22Rv1 (cell line): ENCODE measurements around the gene TNFSF12.
A peak's percentile ranks its signal among the peaks of the same experiment; 100 is the strongest.

Experiments used
- CTCF ChIP-seq: fragments of 450-650 bp; IDR thresholded peaks from 2 replicates; pipeline ENCODE4 v1.5.1; 2017; ENCODE audit warnings: mild to moderate bottlenecking
- ZFX ChIP-seq: fragments of 450-650 bp; IDR thresholded peaks from 2 replicates; pipeline ENCODE4 v1.6.1; 2017; ENCODE audit warnings: antibody characterized with exemption, borderline replicate concordance

GRCh38 chr17:7582396-7583252 lies 33.8 kb downstream of the TNFSF12 start:
- TF ChIP-seq CTCF: 0 out of 2 replicates have a peak, but pooled peaks have one; percentile 7
- no peak for TF ChIP-seq ZFX
